ENCODE results near the gene GPR151.

Gene GPR151

GRCh38 chr5:146519554-146519953, 3.6 kb upstream of the GPR151 start:
- DNase-seq, result no peak

DNA sequence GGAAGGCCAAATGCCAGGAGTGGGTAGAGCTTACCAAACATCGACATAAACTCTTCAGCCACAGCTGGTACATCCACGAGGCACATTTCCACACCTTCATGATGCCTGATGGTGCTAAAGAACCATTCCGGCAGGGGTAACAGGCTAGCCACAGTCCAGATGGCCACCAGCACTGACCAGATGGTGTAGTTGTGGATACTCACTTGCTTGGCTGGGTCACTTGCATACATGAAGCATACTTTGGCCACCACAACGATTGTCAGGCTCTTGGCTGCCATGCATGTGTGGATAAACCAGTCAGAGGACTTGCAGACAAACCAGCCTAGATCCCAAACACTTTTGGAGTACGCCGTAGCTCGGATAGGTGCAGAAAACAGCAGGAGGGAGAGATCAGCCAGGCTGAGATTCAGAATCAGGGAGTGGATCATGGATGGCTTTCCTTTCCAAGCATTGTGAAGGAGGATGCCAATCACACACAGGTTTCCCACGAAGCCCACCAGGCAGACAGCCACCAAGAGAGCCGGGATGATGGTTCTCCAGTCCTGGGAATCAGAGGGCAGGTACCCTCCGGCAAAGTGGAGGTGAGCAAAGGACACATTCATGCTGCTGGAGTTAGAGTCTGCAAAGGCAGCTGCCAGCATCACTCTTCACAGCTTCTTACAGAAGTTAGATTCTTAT, 378 bp downstream of the GPR151 start:
- no peak for DNase-seq

- no peak for DNase-seq
Measured at GRCh38 chr5:146514575-146514974, 1.4 kb downstream of the GPR151 start.

DNA sequence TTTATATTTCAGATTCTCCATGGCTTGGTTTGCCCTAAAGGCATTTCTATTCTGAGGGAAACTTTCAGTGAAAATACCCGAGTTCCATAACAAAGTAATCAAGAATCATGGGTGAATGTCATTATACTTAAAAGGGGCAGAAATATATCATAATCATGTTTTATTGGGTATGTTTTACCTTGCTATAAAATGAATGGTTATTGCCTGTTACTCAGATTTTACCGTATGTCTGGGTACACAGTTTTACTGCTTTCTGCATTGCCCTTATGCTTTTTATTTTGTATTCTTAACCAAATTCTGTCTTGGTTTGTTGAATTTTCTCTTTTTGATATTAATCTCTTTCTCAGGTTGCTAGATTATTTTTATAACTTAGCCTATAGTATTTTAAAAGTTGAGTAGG, 2.5 kb downstream of the GPR151 start:
- no peak for DNase-seq

DNA sequence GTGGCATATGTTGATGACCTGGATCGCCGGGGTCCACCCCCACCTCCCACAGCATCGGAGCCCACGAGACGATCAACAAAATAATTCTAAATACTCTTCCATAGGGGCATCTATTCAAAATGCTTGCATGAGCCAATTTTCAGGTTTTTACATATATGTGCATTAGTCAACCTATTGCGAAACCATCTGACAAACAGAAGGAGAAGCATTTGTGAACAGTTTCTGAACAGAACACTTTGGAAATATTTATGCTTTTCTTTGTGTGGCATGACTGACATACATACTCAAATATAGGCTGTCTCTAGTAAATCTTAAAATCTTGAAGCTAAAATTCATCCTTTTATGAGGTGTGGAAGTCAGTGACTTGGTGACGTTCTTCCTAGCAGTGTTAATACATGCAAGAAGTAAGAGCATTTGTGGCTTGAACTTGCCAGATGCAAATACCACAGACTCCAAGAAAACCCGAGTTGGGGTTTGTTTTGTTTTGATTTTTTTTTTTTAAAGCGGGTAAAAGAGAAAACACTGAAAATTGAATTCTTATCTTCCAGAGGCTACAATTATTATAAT, 5.3 kb downstream of the GPR151 start:
- no peak for DNase-seq

GRCh38 chr5:146507428-146507827, 8.6 kb downstream of the GPR151 start:
- DNase-seq, result no peak

GRCh38 chr5:146499680-146500079, 16.3 kb downstream of the GPR151 start:
- DNase-seq, result no peak

GRCh38 chr5:146494656-146495055, 21.3 kb downstream of the GPR151 start:
- DNase-seq, result no peak

DNA sequence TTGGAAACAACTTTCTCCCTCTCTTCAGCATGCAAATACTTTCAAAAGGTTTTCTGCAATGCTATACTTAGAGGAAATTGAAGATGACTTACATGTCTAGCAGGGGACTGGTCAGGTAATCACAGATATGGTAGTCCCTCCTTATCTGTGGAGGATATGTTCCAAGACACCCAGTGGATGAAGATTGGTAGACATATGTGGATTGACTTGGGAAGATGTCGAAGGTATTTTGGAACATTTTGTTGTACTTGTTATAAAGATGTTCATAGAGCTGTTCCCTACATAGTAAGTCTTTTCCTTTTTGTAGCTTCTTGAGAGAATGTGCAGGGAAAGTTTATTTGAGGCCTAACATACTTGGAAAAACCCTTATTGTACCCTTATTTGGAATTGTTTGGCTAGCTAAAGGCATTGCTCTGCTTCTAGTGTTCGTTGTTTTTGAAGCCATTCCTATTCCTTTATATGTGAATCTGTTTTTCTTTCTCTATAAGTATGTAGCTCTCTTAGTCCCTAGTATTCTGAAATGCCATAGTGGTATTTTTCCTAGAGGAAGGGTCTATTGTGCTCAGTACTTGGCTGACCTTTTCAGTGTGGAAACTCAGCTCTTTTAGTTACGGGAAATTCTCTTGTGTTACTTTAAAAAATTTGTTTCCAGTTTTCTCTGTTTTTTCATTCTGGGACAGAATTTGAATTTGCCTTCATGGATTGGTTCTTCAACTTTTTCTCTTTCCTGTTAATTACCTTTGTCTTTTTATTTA, 25.7 kb downstream of the GPR151 start:
- no peak for DNase-seq

GRCh38 chr5:146484714-146485391, 31.1 kb downstream of the GPR151 start:
- no peak for DNase-seq

DNA sequence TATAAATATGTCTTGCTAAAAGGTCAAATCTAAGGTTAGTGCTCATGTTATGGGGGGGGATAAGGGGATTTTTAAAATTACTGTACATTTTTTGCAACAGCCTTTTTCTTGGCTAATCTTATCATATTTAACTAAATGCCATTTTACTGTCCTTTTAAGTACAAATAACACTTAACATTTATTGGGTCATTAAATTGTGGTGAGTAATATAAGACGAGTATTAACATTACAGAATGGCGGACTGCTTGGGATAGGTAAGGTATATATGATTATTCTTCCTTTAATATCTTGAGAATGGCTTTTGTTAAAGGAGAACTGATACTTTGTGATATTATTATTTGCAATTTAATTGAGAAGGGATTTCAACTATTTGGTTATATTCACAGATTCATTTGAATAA, 33.2 kb downstream of the GPR151 start:
- no peak for DNase-seq

DNA sequence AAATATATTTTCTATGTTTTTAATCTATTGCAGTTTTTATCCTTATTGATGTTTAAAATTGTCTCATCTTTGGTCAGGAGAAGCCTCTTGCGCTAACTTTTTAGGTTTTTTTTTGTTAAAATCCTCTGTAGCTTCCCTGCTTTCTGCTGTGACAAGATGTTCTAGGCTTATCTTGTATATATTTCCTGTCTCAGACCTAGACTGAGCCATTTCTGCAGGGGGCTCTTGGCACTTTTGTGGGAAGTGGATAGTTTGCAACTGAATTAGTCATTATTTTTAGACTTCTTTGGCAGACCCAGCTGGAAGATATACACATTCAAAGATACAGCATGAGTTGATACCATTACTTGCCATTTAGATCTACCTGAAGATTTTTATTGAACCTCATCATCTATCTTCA, 40.1 kb downstream of the GPR151 start:
- no peak for DNase-seq

DNA sequence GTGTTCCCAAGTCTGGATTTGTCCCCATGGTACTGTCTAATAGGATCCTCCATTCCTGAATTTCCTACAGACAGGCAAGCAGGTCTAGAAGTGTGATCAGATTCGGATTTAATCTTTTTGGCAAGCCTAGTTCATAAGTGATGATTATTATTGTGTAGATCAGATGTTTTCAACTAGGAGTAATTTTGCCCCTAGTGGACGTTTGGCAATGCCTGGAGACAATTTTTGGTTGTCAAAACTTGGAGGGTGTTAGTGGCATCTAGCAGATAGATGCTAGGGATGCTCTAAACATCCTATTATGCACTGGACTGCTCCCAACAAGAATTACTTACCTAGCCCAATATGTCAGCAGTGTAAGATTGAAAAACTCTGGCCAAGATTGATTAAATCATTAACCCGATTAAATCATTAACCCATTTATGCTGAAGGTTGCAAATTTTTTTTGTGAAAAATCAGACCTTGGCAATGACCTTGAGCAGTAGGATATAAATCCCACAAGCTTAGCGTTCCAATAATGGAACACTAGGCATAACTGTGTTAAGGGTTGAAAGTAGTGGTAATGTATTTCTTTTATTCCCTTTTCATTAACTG, 40.7 kb downstream of the GPR151 start:
- no peak for DNase-seq

DNA sequence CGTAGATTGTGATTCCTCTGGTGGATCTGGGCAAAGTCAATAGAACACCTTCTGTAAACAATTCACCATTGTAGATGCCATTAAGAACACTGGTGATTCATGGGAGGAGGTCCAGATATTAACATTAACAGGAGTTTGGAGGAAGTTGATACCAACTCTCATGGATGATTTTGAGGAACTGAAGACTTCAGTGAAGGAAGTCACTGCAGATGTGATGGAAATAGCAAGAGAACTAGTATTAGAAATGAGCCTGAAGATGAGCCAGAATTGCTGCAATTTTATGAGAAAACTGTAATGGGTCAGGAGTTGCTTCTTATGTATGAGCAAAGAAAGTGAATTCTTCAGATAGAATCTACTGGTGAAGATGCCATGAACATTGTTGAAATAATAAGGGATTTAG, 41.9 kb downstream of the GPR151 start:
- no peak for DNase-seq

DNA sequence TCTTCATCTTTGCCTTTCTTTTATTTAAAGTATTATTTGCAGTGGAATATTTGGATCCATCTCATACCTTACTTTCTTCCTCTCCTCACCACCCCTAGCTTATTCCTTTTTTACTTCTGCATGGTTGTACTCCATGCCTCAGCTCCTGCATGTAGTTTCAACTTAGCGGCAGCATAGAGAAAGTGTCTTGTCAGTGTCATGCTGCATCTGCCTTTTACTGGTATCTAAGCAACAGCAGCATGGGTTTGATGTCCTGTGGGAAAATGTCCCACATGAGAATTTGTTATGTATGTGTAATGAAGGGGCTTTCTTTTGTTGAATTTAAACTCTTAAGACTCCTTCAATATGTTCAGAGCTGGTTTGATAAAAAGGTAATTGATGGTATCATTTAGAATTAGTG, 48.2 kb downstream of the GPR151 start:
- no peak for DNase-seq

- DNase-seq, result no peak
Measured at GRCh38 chr5:146466521-146467349, 49.3 kb downstream of the GPR151 start.

DNA sequence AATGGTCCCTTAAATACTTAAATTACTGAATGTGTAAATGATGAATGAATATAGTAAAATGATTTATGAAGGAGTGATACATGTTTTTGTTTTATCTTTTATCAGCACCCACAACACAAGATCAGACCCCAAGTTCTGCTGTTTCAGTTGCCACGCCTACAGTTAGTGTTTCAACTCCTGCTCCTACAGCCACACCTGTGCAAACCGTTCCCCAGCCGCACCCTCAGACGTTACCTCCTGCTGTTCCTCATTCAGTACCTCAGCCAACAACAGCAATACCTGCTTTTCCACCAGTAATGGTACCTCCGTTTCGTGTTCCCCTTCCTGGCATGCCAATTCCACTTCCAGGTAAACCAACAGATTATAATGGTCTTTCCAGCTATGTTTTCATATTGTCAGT, 52.5 kb downstream of the GPR151 start:
- no peak for DNase-seq

Data from CD4-positive, alpha-beta T cell treated with Interleukin-10 for 1 hour (primary cell).